ENCODE measurements around the gene ABLIM2.

The ABLIM2 gene

DNA sequence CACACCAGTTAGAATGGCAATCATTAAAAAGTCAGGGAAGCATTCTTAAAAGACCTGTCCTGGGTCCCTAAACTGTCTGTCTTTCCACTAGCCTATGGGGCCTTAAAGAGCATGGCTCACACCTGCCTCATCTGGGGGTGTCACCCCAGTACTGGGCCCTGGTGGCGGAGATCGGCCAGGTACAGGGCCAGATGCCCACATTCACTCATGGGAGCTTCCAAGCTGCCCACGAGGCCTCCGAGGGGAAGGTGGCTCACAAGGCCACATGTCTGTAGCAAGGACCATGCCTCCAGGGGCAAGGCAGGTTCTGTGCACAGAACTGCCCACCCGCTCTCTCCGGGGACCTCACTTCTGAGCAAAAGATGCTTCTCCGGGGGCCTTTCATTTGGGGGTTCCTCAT, 163.5 kb downstream of the ABLIM2 start:
- FAIRE-seq = no peak
- no peak for DNase-seq (ENCODE audit: insufficient read length, low spot score)

DNA sequence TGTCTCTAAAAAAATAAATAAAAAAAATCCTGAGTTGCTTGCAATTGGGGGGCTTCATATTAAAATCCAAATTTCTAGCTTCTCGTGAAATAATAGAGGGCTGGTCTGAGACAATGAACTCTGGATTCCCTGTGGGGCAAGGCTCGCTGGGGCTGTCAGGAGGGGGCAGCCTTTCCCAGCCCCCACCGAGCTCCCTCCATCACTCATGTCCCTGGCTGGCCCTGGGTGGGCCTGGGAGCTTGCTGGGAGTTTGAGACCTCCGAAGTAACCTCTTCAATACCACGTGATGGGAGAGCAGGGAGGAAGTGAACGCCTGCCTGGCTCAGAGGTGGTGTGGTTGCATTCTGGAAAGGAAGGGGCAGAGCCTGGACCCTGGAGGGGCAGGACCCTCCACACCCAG, 164.9 kb downstream of the ABLIM2 start:
- no peak for DNase-seq (ENCODE audit: insufficient read length, low spot score)
- FAIRE-seq = no peak

DNA sequence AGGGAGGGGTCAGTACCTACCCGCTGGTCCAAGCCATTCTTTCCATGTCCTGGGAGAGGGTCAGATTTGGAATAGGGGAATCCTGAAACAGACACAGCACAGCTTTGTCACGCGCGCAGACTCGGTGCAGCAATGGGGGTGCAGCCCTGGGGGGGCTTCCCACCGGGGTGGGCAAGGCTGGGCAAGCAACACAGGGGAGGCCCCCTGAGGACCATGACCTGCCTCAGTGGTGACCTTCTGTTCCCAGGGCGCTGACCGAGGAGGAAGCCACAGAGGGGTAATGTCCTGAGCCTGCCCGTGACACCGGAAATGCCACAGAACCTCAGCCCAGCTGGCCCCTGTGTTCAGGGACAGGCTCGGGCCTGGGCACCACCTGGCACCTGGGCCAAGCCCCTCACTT, 165.8 kb downstream of the ABLIM2 start:
- DNase-seq (ENCODE audit: insufficient read length, low spot score) = no peak
- no peak for FAIRE-seq

DNA sequence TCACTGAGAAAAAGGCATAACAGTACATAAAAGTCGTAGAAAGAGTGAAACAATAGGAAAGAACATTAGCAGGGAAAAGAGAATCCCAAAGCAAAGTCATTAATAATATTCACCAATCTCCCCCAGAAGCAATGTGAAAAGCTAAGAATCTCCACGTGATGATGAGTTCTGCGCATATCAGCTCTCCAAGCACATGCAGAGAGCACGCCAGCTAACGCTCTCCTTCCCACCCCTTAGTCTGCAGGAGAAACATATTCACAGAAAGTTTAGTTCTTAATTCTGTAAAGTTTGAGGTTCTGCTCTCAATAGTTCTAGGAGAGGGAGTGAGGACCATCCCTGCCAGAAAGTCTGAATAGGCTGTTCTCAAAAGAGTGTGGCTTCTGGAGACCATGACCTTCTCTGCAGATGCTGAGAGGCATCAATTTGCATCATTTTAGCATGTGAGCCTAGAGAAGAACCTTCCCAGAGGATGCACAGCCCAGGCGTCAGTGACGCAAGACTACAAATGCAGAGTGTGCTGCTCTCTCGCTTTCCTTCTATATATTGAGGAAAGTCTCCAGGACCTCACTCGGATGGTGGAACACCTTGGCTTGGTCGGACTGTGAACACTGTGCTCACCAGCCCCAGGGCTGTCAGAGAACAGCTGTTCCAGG, 167.7 kb downstream of the ABLIM2 start:
- no peak for DNase-seq (ENCODE audit: insufficient read length, low spot score)

DNA sequence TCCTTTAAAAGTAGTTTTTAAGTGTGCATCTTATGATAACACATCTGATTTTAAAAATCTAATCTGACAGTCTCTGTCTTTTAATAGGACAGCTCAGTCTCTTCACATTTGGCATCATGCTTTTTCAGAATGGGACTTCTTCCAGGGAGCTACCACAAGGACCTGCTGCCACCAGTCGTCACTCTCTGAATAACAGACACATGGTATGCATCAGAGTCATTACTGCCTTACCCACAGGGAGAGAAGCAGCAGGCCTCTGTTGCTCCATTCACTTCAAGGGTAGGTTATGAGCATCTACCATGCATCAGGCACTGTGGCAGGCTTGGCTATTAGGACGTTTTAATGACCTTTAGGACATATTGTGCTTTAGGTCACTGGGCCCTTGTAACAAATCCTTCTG, 169.0 kb downstream of the ABLIM2 start:
- DNase-seq (ENCODE audit: insufficient read length, low spot score) = no peak
- FAIRE-seq = no peak

More for the DNA sequence above, 167.7 kb downstream of the ABLIM2 start:
- no peak for FAIRE-seq

DNA sequence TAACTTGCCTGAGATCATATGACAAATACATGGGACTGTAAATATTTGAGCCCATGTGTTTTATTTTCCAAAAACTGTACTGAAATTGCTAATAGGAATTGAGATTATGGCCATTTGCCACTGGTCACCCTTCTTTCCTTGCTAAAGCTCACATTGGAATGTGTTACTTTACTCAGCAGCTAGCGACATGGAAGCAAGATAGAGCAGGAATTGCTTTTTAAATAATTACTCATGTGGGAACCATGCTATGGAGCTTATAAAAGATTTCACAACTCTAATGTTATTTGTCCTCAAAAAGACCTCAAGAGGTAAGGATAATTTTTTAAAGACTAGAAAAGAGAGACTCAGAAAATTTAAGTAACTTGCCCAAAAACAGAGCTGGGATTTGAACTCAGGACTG, 170.2 kb downstream of the ABLIM2 start:
- FAIRE-seq (no peak), DNase-seq (ENCODE audit: insufficient read length, low spot score) (no peak)

DNA sequence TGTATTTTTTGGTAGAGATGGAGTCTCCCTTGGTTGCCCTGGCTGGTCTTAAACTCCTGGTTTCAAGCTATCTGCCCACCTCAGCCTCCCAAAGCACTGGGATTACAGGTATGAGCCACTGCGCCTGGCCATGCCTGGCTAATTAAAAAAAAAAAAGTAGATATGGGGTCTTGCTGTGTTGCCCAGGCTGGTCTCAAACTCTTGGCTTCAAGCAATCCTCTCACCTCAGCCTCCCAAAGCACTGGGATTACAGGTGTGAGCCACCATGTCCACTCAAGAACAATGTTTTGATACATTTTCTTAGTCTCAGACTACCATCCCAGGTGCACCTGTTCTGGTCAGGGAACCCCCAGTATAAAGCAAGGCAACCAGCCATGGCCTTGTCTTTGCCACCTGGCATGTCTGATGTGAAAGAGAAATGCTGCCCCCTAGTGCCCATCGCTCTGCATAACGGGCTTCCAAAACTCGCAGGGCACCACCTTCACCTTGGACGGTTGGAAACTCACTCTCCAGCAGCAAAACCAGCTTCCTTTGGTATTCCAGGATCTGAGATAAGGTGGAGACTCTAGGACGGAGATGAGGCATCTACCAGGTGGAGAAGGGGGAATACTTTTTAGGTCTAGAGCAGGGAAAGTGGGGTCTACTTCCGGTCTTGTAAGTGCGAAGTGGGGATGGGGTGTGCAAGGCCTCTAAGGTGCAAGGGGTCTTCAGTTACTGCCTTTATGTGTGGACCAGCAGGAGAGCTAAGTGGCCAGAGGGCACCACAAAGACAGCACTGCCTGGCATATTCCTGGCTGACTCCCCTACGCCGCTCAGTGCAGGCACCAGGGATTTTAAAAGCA, 171.2 kb downstream of the ABLIM2 start:
- FAIRE-seq (peak; percentile 77), DNase-seq (ENCODE audit: insufficient read length, low spot score) (peak; percentile 84)

DNA sequence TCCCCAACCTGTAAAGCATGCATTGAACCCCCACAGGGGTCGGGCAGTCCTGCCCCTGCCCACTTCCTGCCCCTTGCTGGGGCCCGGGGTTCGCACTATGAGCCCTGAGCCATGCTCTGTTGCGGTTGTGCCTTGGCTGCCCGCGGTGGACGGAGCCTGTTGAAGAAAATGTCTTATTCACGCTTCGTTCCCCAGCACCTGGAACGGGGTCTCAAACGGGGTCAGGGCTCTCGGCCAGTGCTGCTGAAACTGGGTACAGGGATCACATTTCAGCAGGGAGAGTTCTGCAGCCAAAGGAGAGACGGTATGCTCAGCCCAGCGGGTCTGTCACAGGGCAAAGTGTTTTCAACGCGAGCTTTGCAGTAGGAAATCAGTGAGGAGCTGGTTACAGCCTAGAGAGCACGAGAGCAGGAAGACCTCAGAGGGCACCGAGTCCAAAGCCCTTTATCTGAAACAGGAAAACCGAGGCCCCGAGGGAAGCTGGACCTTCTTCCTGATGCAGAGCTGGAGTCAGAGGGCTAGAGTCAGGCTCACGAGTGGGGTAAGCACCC, 172.6 kb downstream of the ABLIM2 start:
- DNase-seq (ENCODE audit: insufficient read length, low spot score) (no peak), FAIRE-seq (no peak)

DNA sequence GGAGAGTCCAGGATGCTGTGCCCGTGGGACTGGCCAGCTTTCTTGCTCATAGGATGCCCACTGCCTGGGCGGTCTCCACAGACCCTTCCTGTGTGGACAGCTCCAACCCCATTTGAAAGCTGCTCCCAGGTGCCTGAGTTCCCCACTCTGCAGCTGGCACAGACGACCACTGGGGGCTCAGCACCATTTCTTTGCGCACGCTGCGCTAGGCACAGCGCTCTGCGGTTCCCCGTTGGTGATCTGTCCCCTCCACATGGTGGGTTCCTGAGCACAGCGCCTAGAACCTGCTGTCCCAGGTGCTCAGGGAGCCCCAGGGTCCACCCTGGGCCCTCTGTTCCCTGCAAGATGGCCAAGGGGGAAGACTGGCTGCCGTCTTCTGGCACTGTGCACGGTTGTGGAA, 173.5 kb downstream of the ABLIM2 start:
- no peak for FAIRE-seq
- DNase-seq (ENCODE audit: insufficient read length, low spot score) = no peak

DNA sequence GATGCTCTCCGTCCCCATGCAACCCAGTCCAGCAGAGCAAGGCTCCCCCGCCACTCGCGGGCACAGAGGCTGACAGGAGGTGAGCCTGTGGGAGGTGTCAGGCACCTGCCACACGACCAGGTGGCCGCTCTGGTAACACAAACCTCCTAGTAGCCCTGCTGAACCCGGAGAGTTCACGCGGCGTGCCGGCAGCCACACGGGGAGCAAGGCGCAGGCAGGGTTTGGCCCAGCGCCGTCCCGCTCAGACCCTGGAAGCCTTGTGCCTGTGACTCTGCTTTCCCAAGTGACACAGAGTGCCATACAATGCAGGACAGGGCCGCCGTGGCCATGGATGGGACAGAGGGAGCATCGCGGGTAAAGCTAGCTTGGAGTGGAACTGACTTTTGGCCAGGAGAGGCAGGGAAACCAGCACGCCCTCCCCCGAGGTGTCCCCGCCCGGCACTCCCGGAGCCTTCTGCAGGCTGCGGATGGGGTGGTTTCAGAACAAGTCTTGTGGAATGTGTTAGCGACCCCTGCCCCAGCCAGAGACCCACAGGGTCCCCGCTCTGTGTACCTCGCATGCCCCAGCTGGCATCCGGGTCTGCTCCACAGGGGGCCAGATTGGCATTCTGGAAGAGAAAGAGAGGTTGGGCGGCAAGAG, 174.2 kb downstream of the ABLIM2 start:
- peak; percentile 31 for FAIRE-seq
- DNase-seq (ENCODE audit: insufficient read length, low spot score) = no peak

DNA sequence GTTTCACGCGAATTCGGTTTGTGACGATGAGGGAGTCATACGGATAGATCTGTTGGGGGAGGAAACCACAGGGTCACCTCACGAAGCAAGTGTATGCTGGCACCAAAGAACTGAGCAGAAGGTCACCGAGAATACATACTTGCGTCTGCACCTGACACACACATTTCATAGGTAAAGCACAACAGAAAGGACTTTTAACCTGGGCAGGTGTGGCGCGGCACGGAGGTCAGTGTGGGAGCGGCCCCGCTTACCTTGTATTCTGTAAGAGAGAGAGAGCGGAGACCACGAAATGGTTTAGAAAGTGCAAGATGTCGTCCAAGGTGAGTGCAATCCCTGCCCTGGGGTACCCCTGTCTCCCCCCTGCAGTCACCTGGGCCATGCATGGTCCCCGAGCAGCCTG, 175.3 kb downstream of the ABLIM2 start:
- FAIRE-seq = no peak
- no peak for DNase-seq (ENCODE audit: insufficient read length, low spot score)

DNA sequence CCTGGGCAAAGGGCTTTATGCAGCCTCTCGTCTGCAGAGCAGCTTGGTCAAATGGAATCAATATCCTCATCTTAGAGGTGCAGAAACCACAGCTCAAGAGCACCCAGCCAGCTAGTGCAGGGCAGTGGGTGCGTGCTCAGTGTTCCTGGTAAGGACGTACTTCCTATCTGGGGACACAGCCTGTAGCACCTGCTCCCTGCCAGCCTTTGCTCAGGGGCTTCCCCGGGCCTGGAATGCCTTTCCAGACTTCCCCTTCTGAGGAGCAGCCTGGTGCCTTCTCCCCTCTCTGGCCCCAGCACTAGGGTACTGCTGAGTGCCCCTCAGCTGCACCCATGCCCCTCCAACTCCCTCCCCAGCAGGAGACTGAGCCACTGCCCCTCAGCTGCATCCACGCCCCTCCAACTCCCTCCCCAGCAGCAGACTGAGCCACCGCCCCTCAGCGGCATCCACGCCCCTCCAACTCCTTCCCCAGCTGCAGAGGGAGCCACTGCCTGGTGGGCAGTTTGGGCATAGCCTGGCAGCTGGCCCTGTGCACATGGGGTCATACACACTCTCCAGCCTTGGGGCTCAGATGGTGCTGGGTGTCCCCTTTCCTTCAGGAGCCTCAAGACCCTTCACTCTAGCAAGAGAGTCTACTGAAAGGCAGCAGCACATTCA, 176.7 kb downstream of the ABLIM2 start:
- no peak for DNase-seq (ENCODE audit: insufficient read length, low spot score)
- FAIRE-seq = no peak

DNA sequence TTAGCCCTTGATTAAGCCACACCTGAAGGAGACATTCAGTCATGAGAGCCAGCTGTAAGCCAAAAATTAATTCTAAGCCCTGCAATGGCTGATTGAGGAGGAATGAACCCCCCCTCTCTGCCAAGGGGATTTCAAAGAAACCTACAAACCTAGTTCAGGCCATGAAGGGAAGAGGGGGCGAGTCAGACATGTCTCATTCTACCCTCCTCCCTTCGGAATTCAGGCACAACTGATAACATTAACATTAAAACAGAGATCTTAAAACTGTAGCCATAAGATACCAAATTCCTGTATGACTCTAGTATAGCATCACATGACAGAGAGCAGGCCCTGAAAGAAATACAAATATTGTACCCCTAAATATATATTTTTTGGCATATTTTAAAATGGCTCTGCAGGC, 178.6 kb downstream of the ABLIM2 start:
- FAIRE-seq (no peak), DNase-seq (ENCODE audit: insufficient read length, low spot score) (no peak)

DNA sequence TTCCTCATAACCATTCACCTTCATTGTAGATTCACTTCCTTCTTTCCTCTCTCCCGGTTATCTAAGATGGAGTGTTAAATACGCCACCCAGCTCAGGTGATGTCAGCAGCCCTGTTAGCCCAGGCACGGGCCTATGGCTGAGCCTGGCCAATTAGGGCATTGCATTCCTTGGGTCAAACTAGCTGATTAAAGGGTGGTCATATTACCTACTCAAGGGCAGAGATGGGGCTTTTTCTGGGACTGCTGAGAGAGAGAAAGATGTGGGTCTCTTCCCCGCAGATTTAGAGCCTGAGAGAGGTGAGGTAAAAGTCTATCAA, 179.0 kb downstream of the ABLIM2 start:
- FAIRE-seq (no peak), DNase-seq (ENCODE audit: insufficient read length, low spot score) (no peak)

DNA sequence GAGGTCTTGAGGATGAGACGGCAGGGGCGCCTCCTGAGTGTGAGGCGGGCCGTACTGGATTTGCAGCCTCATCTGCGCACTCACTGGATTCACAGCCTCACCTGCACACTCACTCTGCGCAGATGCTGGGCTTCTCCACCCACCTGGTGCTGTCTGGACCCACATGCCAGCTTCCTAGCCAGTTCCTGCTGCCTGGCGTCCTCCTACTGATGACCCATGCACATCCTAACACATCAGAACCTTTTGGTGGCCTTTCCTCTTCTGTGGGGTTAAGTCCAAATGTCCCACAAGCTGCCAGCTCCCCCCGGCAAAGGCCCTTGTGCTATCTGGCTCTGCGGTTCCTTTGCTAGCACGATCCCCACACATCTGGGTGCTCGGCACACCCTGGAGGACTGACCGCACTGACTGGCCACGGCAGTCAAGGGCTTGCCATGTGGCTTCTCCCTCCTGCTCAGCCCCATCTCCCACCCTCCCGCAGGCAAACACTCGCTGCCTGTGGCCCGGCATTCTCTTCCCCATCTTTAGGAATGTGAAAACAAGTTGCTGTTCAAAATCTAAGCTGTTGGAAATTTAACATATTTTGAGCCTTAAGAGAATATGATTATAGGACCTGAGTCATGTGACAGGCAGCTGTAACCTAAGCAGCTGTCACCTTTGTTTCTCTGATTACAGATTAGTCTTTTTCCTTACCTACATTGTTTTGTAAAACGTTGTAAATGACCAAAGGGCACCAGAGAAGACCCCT, 179.5 kb downstream of the ABLIM2 start:
- no peak for FAIRE-seq
- DNase-seq (ENCODE audit: insufficient read length, low spot score) = no peak

DNA sequence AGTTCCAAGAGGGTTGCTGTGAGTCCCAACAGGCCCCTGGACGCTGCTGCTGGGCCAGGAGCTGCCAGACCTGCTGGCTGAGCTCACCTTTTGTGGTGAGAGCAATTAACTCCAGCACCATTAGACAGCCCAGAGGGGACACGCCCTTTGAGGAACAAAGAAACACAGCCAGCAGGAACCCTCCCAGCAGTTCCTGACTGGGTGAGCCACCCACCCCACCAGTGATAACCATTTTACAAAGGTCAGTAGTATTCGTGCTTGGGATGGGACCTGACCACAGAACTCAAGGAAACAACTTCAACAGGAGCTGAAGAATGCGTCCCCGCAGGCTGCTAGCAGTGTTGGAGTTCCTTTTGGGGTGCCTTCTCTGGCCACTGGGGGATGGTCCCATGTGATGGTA, 180.1 kb downstream of the ABLIM2 start:
- FAIRE-seq (no peak), DNase-seq (ENCODE audit: insufficient read length, low spot score) (no peak)

DNA sequence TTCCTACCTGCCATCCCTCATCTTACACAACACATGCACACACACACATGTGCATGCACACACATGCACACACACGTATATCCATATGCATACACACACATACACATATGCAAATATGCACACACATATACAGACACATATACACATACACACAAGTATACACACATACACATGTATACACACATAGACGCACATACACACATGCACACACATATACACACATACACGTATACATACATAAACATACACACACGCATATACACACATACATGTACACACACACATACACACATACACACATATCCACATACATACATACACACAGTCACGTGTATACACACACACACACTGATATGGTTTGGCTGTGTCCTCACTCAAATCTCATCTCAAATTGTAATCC, 182.0 kb downstream of the ABLIM2 start:
- FAIRE-seq = peak; percentile 96
- DNase-seq (ENCODE audit: insufficient read length, low spot score) = no peak

DNA sequence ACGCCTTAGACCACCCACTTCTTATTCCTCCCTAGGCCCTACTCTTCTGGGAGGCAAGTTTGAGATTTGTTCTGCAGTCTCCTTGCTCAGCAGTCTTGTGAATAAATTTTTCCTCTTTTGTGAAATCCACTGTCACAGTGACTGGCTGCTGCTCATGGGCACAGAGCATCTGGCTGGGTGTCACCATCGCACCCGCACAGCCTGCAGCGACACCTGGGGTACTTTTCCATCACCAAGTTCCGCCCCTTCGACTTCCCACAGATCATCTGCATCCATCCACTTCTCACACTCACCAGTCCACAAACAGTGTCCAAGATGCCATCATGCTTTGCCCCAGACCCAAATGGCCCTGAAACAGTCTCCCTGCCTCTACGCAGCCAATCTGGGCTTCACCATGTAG, 182.6 kb downstream of the ABLIM2 start:
- no peak for FAIRE-seq
- no peak for DNase-seq (ENCODE audit: insufficient read length, low spot score)

DNA sequence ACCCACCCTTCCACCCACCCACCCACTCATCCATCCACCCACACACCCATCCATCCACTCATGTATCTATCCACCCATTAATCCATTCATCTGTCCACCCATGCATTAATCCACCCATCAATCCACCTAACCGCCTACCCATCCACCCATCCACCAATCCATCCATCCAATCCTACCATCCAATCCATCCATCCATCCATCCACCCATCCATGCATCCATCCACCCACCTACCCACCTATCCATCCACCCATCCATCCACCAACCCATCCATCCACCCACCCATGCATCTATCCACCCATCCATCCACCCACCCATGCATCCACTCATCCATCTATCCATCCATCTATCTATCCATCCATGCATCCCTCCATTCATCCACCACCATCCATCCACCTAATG, 184.2 kb downstream of the ABLIM2 start:
- DNase-seq (ENCODE audit: insufficient read length, low spot score) = no peak
- FAIRE-seq = no peak

DNA sequence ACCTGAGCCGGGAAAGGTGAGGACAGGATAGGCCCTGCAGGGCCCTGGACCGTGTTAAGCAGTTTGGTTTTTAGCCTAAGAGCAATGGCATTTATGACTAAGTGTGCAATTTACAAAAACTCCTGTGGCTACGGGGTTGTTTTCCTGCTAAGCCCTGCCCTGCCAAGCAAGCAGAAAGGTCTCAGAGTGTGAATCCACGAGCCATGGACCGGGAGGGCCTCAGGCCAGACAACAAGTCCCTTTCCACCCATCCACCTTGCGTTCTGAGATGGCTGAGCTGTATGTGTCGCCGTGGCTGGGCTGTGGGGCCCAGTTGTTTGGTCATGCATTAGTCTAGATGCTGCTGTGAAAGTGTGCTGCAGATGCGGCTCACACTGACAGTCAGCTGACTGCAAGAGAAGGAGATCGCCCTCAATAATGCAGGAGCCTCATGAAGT, 185.1 kb downstream of the ABLIM2 start:
- FAIRE-seq (peak; percentile 60), DNase-seq (ENCODE audit: insufficient read length, low spot score) (no peak)
